MCF 10A (cell line): ENCODE measurements around the gene MACROD1. TPM values are rescaled to one million over a fixed set of nuclear protein-coding genes. Genes with fewer than 3 reads are reported as not detected.

Experiments
- BruUV-seq: library from RNA; stranded (reverse); fragments of 400-500 nt; replicated peaks from 2 replicates; lab custom pipeline; 2021; lab: Mats Ljungman, UMichigan
- CTCF ChIA-PET: fragments of 300-600 bp; sonication (Branson Sonifier 250); formaldehyde crosslinking; extraction: SDS; loops from one replicate; lab custom pipeline; 2021; ENCODE audit warnings: antibody characterized with exemption, inconsistent platforms; lab: Yijun Ruan, JAX
- POLR2A ChIA-PET: fragments of 300-600, 350-650 bp; sonication (Branson Sonifier 250); formaldehyde crosslinking; extraction: SDS; loops from one replicate; lab custom pipeline; 2020; ENCODE audit warnings: antibody characterized with exemption, inconsistent platforms; lab: Yijun Ruan, JAX
- DNase-seq: peaks from one replicate; pipeline ENCODE4 v3.0.0-alpha.2; 2018; ENCODE audit not compliant: unreplicated experiment
- H3K27ac Mint-ChIP-seq: one replicate; pipeline ENCODE4 v1.8.0; 2022; ENCODE audit warnings: mild to moderate bottlenecking, low read depth, mixed read lengths; ENCODE audit not compliant: unreplicated experiment
- H3K27me3 Mint-ChIP-seq: one replicate; pipeline ENCODE4 v1.8.0; 2022; ENCODE audit warnings: mixed read lengths; ENCODE audit not compliant: insufficient read depth, unreplicated experiment
- H3K36me3 Mint-ChIP-seq: one replicate; pipeline ENCODE4 v1.8.0; 2022; ENCODE audit warnings: mild to moderate bottlenecking, moderate library complexity, mixed read lengths; ENCODE audit not compliant: insufficient read depth, unreplicated experiment
- H3K4me1 Mint-ChIP-seq: one replicate; pipeline ENCODE4 v1.8.0; 2022; ENCODE audit warnings: mixed read lengths; ENCODE audit not compliant: insufficient read depth, unreplicated experiment
- H3K4me3 Mint-ChIP-seq: one replicate; pipeline ENCODE4 v1.8.0; 2022; ENCODE audit warnings: mild to moderate bottlenecking, moderate library complexity, mixed read lengths; ENCODE audit not compliant: unreplicated experiment
- H3K9me3 Mint-ChIP-seq: one replicate; pipeline ENCODE4 v1.8.0; 2022; ENCODE audit warnings: mixed read lengths; ENCODE audit not compliant: unreplicated experiment
- intact Hi-C: fragments of 100-400 bp; cut with micrococcal nuclease; formaldehyde crosslinking; loops from 2 replicates; pipeline ENCODE4 v1.14.1; 2022
- total RNA-seq: library from RNA; stranded (reverse); gene quantifications from 2 replicates; pipeline ENCODE4 v1.2.3, GENCODE V29; 2022
- TF ChIP-seq, protein P1 (sequence below): fragments of 200-600 bp; IDR thresholded peaks from one replicate; pipeline ENCODE4 v1.8.0; 2022; ENCODE audit warnings: antibody characterized with exemption, mild to moderate bottlenecking; ENCODE audit not compliant: unreplicated experiment

MACROD1 gene
- total RNA-seq, 1 experiment from 2014 or later, result 15.1 TPM

DNA sequence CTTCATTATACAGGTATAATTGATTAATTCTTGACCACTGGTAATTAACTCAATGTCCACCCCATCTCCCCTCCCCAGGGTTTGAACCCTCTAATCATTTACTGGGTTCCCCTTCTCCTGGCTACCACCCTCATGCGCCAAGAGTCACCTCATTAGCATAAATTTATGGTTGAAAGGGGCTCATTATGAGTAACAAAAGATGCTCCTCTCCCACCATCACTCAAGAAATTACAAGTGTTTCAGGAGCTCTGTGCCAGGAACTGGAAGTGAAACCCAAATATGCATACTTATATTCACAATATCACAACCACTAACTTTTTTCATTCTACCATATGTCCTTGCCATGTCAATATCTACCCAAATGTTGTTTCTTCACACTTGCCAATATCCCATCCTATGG lies 12.3 kb upstream of the MACROD1 start:
- POLR2A ChIA-PET, result interaction anchor here (1.7 to 2.1 kb wide), 2 partner anchors 12 to 57 kb away, joined by 4 to 6 read pairs; no protein-coding TSS in a partner anchor
- no TSS peak for BruUV-seq
- intact Hi-C loops, result no loop called here
- DNase-seq, result no peak
- TF ChIP-seq, protein P1, sequence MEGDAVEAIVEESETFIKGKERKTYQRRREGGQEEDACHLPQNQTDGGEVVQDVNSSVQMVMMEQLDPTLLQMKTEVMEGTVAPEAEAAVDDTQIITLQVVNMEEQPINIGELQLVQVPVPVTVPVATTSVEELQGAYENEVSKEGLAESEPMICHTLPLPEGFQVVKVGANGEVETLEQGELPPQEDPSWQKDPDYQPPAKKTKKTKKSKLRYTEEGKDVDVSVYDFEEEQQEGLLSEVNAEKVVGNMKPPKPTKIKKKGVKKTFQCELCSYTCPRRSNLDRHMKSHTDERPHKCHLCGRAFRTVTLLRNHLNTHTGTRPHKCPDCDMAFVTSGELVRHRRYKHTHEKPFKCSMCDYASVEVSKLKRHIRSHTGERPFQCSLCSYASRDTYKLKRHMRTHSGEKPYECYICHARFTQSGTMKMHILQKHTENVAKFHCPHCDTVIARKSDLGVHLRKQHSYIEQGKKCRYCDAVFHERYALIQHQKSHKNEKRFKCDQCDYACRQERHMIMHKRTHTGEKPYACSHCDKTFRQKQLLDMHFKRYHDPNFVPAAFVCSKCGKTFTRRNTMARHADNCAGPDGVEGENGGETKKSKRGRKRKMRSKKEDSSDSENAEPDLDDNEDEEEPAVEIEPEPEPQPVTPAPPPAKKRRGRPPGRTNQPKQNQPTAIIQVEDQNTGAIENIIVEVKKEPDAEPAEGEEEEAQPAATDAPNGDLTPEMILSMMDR, result no peak
- Mint-ChIP-seq H3K36me3 (peaks cover 4% of the 10 kb centered on the region), H3K4me1 (peaks cover 7% of the 10 kb centered on the region), H3K4me3 (no peak overlapping the region), H3K27ac (no peak overlapping the region), H3K9me3 (no peaks in the 10 kb centered on the region), H3K27me3 (no peaks in the 10 kb centered on the region)
- CTCF ChIA-PET, result interaction anchor here (0.6 kb wide), 1 partner anchor 19 kb away, joined by 3 read pairs; no protein-coding TSS in a partner anchor

DNA sequence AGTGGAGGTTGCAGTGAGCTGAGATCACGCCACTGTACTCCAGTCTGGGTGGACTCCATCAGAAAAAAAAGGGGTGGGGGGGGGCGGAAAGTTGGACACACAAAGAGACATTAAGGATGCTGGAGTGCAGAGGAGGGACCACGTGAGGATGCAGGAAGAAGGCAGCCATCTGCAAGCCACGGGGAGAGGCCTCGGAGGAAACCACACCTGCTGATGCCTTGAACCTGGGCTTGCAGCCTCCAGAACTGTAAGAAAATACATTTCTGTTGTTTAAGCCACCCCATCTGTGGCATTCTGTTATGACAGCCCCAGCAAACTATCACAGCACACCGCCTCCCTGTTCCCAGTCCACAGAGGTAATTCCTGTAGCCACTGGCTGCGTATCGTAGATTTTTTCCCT lies 10.8 kb upstream of the MACROD1 start:
- CTCF ChIA-PET, result interaction anchor here (1.3 kb wide), 1 partner anchor 128 kb away, joined by 5 read pairs; no protein-coding TSS in a partner anchor
- intact Hi-C loops, result no loop called here
- Mint-ChIP-seq H3K27ac (no peak overlapping the region), H3K4me3 (no peak overlapping the region), H3K4me1 (peaks cover 6% of the 10 kb centered on the region), H3K27me3 (no peaks in the 10 kb centered on the region), H3K36me3 (peaks cover 4% of the 10 kb centered on the region), H3K9me3 (no peaks in the 10 kb centered on the region)
- no peak for DNase-seq
- POLR2A ChIA-PET, result interaction anchor here (0.6 to 2.0 kb wide), 2 partner anchors 9 to 55 kb away, joined by 3 to 11 read pairs; partner anchors contain the start of gene STIP1
- TF ChIP-seq, protein P1, result no peak
- BruUV-seq, result no TSS peak

GRCh38 chr11:64173616-64174355 lies 7.9 kb upstream of the MACROD1 start:
- peaks cover 3% of the 10 kb centered on the region for H3K36me3 Mint-ChIP-seq
- ChIA-PET POLR2A (interaction anchor here (0.6 to 1.0 kb wide), 2 partner anchors 10 to 16 kb away, joined by 3 read pairs; no protein-coding TSS in a partner anchor), CTCF (interaction anchor here (0.6 kb wide), 2 partner anchors 178 to 492 kb away, joined by 3 to 6 read pairs; no protein-coding TSS in a partner anchor)
- no TSS peak for BruUV-seq
- no peak for DNase-seq
- no peaks in the 10 kb centered on the region for H3K27me3 Mint-ChIP-seq
- H3K9me3 Mint-ChIP-seq, result no peaks in the 10 kb centered on the region
- TF ChIP-seq, protein P1, result no peak
- H3K27ac Mint-ChIP-seq, result no peak overlapping the region
- no peaks in the 10 kb centered on the region for H3K4me1 Mint-ChIP-seq
- intact Hi-C loops, result no loop called here
- H3K4me3 Mint-ChIP-seq, result no peak overlapping the region

DNA sequence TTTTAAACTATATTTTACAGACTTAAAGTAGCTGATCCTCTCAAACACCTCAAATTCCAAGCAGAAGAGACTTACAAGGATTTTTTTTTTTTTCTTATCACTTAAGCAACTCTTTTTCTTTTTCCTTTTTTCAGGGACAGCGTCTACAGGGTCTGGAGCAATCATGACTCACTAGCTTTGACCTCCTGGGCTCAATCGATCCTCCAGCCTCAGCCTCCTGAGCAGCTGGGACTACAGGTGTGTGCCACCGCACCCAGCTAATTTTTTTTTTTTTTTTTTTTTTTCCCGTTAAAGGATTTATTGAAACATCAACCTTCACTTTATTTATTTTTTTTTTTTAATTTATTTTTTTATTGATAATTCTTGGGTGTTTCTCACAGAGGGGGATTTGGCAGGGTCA lies 4.5 kb upstream of the MACROD1 start:
- Mint-ChIP-seq H3K4me3 (no peak overlapping the region), H3K36me3 (no peaks in the 10 kb centered on the region), H3K27me3 (no peaks in the 10 kb centered on the region), H3K9me3 (no peaks in the 10 kb centered on the region), H3K4me1 (no peaks in the 10 kb centered on the region), H3K27ac (no peak overlapping the region)
- BruUV-seq, result no TSS peak
- TF ChIP-seq, protein P1, result no peak
- intact Hi-C loops, result no loop called here
- no peak for DNase-seq
- CTCF ChIA-PET, result interaction anchor here (0.7 to 1.4 kb wide), 2 partner anchors 14 to 992 kb away, joined by 4 to 5 read pairs; no protein-coding TSS in a partner anchor
- POLR2A ChIA-PET, result interaction anchor here (1.0 to 1.6 kb wide), 2 partner anchors 11 to 13 kb away, joined by 4 to 11 read pairs; no protein-coding TSS in a partner anchor
